Stimulated activated CD8-positive, alpha-beta memory T cell treated with anti-CD3 and anti-CD28 coated beads, Interleukin-7, amount 100 ng/mL, for 1 hour (primary cell): ENCODE data around the gene RAPGEF6.
A peak's percentile ranks its signal among the peaks of the same experiment; 100 is the strongest.
"Not testable (repeated sequence)": the region's sequence is repeated elsewhere in the genome, so short reads cannot be mapped to it uniquely, and the experiment has no call there.

Experiments
- DNase-seq, 2 donors: peaks; one replicate each; pipeline ENCODE4 v3.0.0-alpha.2; 2020; ENCODE audit warnings: low read depth in 2 of 2

The RAPGEF6 gene

DNA sequence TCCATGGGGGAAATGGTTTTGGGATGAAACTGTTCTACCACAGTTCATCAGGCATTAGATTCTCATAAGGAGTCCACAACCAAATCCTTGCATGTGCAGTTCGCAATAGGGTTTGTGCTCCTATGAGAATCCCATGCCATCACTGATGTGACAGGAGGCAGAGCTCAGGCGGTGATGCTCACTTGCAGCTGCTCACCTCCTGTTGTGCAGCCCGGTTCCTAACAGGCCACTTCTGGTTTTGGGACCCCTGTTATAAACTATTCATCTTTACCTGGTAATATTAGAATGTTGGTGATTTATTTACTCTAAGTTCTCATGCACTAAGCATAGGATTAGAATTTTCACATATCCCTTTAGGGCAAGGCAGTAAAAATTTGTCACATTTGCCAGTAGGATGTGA is 248.9 kb downstream of the RAPGEF6 start:
- DNase-seq = no peak

GRCh38 chr5:131384616-131385214 is 250.3 kb downstream of the RAPGEF6 start:
- no peak for DNase-seq

- DNase-seq = no peak
Measured at GRCh38 chr5:131384173-131384572, 250.9 kb downstream of the RAPGEF6 start.

DNA sequence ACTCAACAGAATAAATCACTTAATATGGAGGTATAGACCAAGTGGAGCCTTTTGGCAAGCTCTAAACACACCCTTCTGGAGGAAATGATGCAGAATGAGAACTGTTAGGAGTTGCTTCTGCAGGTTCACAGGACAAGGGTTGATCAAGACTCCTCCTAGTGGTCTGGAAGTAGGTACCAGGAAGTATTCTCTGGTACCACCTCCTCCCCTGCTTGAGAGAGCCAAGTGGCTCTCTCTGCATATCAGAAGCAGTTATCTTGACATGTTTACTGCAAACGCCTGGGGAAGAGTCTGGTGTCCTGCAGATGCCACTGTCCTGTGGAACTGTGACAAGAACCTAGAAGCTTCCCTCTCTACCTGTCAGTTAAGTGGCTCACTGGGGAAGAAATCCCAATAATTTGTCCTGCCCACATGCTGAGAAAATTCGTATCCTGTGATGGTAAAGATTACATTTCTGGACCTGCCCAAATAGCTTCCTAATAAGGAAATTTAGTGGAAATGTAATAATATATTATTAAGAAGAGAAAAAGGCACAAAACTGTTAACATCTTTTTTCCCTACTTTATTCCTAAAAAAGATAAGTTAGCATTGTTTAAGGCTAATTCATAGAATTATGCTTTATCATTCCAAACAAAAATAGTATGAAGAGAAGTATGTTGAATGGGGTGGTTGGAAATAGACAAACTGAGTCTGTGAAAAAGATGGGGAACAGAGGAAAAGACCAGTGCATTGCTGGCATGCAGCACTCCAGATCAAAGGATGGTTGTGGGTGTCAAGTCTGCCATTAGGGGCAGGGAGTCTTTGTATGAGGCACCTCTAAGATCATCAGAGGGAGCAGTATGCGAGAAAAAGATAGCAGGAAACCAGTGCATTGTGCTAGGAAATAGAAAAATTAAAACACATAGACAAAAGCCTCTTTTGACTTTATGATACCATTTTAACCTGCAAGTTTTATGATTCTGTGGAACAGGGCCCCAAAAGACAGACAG is 252.3 kb downstream of the RAPGEF6 start:
- no peak for DNase-seq

GRCh38 chr5:131381777-131382176 is 253.3 kb downstream of the RAPGEF6 start:
- no peak for DNase-seq

DNA sequence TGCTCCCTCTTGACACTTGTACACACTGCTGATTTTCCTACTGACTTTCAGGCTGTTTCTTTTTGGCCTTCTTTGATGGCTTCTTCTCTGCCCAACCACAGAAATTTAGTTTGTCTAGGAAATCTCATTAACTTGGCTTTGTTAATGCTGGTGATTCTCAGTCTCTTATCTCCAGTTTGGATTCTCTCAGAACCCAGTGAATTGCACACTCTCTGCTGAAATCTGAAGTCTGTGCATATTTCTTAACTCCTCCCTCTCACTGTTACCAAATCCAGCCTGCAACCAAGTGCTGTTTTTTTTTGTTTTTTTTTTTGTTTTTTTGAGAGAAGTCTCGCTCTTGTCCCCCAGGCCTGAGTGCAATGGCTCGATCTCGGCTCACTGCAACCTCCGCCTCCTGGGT is 254.0 kb downstream of the RAPGEF6 start:
- DNase-seq = no peak

DNA sequence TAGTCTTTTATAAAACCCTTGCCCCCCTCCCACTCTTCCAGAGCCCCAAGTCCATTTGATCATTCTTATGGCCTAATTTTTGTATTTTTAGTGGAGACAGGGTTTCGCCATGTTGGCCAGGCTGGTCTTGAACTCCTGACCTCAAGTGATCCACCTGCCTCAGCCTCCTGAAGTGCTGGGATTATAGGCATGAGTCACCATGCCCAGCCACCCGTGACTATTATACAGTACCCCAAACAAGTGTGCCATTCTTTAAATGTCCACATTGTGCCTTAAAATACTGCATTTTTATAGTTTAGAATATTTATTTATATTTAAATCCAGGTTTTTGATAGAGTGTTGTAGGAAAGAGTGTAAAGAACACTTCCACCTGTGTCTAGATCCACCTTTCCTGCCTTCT is 254.8 kb downstream of the RAPGEF6 start:
- not testable (repeated sequence) for DNase-seq

DNA sequence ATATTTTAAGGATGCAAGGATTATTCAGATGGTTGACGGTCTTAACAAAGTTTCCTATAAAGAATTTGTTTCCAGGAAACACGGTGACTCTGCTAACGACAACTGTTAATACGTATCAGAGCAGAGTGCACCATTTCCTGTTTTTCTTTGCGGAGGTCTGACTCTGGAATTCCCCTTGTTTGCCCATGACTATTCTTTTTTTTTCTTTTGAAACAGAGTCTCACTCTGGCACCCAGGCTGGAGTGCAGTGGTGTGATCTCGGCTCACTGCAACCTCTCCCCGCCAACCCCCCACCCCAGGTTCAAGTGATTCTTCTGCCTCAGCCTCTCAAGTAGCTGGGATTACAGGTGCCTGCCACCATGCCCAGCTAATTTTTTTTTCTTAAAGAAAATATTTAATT is 255.3 kb downstream of the RAPGEF6 start:
- DNase-seq = peak; percentile 28 to 31

- no peak for DNase-seq
Measured at GRCh38 chr5:131378721-131379541, 256.1 kb downstream of the RAPGEF6 start.

DNA sequence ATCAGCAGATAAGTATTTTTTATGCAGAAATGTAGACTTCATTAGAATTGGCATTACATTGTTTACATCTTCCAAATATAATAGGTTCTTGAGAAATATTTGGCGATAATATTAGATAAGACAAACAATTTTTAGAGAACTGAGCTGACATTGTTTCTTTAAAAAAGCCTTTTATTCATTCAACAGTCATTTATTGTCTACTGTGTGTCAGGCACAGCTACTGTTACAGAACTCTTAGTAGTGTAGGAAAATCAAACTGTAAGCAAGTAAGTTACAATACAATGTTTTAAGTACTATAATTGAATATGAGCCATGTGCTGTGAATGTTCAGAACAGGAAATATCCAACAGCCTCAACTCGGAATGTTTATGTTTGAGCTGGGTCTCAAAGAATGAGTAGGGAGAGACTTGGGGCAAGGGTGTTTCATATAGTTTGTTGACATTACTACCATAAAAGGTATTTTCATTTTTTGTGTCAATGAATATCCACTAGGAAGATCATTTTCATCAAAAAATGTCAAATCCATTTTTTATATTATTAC is 257.2 kb downstream of the RAPGEF6 start:
- no peak for DNase-seq

DNA sequence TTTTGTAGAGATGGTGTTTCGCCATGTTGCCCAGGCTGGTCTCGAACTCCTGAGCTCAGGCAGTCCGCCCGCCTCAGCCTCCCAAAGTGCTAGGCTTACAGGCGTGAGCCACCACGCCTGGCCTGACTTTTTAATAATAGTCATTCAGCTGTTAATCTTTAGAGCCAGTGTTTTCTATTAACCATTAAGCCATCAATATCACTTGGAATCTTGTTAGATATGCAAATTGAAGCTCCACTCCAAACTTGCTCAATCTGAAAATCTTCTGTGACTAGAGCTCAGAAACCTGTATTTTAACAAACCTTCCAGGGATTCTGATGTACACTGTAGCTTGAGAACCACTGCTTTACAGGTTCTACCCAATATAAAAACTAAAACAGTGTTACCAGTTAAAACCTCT is 257.7 kb downstream of the RAPGEF6 start:
- no peak for DNase-seq

GRCh38 chr5:131375351-131375750 is 259.7 kb downstream of the RAPGEF6 start:
- DNase-seq = no peak
